Measurements from ENCODE around the gene SPP1.

SPP1 gene

DNA sequence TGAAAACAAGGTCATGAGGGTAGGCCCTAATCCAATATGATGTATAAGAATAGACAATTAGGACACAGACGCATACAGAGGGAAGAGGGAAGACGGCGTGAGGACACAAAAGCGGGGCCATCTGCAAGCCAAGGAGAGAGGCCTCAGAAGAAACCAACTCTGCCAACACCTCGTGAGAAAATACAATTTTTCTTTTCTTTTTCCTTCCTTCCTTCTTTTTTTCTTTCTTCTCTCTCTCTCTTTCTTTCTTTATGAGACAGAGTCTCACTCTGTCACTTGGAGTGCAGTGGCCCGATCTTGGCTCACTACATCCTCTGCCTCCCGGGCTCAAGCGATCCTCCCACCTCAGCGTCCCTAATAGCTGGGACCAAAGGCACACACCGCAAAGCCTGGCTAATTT, 30.4 kb downstream of the SPP1 start:
- no peak for TF ChIP-seq SUZ12 (IDR thresholded peaks at IDR 0.05; ENCODE audit: extremely low read depth, insufficient read depth, insufficient read length)
- H3K27me3 ChIP-seq (ENCODE audit: insufficient read depth, insufficient read length) = peaks cover 15% of the 10 kb centered on the region
- DNase-seq (ENCODE audit: low read depth, low spot score) = no peak
- no peak overlapping the region for H3K9ac ChIP-seq (ENCODE audit: insufficient read length, low read depth)
- H3K4me1 ChIP-seq (ENCODE audit: insufficient read depth, insufficient read length) = peaks cover 2% of the 10 kb centered on the region
- H3K36me3 ChIP-seq (ENCODE audit: insufficient read depth, insufficient read length, low read length) = no peaks in the 10 kb centered on the region
- H3K9me3 ChIP-seq (ENCODE audit: insufficient read depth, low read length) = no peaks in the 10 kb centered on the region
- no peak overlapping the region for H3K4me3 ChIP-seq (ENCODE audit: insufficient read length, low read depth)

DNA sequence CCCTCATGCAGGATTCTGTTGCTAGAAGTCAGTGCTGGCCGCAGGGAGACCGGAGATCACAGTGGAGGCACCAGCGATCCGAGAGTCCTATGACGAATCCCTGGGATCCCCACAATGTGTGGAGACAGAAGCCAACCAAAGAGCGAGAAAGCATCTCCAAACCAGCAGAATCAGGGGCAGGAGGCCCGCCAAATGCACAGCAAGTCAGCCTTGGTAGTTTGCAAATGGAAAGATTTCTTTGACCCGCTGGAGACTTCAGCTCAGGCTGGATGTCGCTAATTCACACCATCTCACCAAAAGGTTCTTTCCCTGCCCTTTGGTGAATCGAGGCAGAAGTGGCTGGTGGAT, 31.4 kb downstream of the SPP1 start:
- no peak for DNase-seq (ENCODE audit: low read depth, low spot score)
- H3K9ac ChIP-seq (ENCODE audit: insufficient read length, low read depth) = peak overlapping the region; percentile 58
- TF ChIP-seq ZNF274 (IDR thresholded peaks at IDR 0.05; ENCODE audit: low read depth, low read length) = no peak
- no peak for TF ChIP-seq SUZ12 (IDR thresholded peaks at IDR 0.05; ENCODE audit: extremely low read depth, insufficient read depth, insufficient read length)
- TF ChIP-seq YY1 (IDR thresholded peaks at IDR 0.05; ENCODE audit: insufficient read depth, insufficient read length) = no peak
- peak overlapping the region; percentile 69 for H3K4me3 ChIP-seq (ENCODE audit: insufficient read length, low read depth)
- H3K27me3 ChIP-seq (ENCODE audit: insufficient read depth, insufficient read length) = peaks cover 15% of the 10 kb centered on the region
- no peaks in the 10 kb centered on the region for H3K9me3 ChIP-seq (ENCODE audit: insufficient read depth, low read length)
- no peaks in the 10 kb centered on the region for H3K36me3 ChIP-seq (ENCODE audit: insufficient read depth, insufficient read length, low read length)
- peaks cover 2% of the 10 kb centered on the region for H3K4me1 ChIP-seq (ENCODE audit: insufficient read depth, insufficient read length)

DNA sequence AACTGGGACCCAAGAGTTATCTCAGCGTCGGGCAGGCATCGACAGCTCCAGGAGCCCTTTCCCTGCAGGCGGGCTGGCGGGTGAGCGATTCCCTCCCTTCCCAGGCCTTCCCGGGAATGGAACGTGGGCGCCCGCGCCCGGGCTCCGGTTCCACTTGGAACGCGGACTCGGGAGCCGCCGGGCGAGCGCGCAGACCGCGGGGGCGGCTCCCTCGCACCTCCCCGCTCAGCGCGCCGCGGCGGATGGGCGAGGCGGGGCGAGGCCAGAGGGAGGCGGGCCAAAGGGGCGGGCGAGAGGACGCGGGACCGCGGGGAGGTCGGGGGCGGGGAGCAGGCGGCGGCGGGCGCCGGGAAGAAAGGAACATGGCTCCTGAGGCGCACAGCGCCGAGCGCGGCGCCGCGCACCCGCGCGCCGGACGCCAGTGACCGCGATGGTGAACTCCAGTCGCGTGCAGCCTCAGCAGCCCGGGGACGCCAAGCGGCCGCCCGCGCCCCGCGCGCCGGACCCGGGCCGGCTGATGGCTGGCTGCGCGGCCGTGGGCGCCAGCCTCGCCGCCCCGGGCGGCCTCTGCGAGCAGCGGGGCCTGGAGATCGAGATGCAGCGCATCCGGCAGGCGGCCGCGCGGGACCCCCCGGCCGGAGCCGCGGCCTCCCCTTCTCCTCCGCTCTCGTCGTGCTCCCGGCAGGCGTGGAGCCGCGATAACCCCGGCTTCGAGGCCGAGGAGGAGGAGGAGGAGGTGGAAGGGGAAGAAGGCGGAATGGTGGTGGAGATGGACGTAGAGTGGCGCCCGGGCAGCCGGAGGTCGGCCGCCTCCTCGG, 32.0 kb downstream of the SPP1 start, which contains the start of gene PKD2:
TSS of gene PKD2 (plus strand) at position 332 of the 818 bp plus-strand sequence. CDS start at position 431, 99 bp downstream.
- Histone ChIP-seq H3K9ac (ENCODE audit: insufficient read length, low read depth) (peak within 1 kb of the TSS; percentile 91), H3K27me3 (ENCODE audit: insufficient read depth, insufficient read length) (peaks cover 15% of the 10 kb centered on the region), H3K36me3 (ENCODE audit: insufficient read depth, insufficient read length, low read length) (no peaks in the 10 kb centered on the region), H3K4me1 (ENCODE audit: insufficient read depth, insufficient read length) (peaks cover 2% of the 10 kb centered on the region), H3K4me3 (ENCODE audit: insufficient read length, low read depth) (peak within 1 kb of the TSS; percentile 69), H3K9me3 (ENCODE audit: insufficient read depth, low read length) (no peaks in the 10 kb centered on the region)
- TF ChIP-seq SUZ12 (IDR thresholded peaks at IDR 0.05; ENCODE audit: extremely low read depth, insufficient read depth, insufficient read length) (no peak), YY1 (IDR thresholded peaks at IDR 0.05; ENCODE audit: insufficient read depth, insufficient read length) (no peak), ZNF274 (IDR thresholded peaks at IDR 0.05; ENCODE audit: low read depth, low read length) (no peak)
- no peak for DNase-seq (ENCODE audit: low read depth, low spot score)

DNA sequence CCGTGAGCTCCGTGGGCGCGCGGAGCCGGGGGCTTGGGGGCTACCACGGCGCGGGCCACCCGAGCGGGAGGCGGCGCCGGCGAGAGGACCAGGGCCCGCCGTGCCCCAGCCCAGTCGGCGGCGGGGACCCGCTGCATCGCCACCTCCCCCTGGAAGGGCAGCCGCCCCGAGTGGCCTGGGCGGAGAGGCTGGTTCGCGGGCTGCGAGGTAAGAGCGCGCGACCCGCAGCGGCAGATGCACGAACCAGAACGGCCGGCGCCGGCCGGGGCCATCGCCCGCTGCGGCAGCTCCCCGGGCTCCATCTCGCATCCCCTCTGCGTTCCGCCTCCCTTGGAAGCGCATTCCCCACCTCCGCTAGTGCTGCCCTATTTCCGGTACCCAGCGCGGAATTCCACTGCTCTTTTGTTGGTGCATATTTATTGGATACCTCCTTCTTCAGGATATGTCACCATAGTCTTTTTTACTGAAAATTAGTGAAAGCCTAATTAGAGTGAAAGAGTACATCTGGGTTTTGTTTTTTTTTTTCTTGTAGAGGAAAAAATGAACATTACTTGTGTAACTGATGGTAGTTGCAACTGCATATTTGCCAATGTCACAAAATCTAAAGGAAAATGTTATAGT, 32.7 kb downstream of the SPP1 start:
- peak overlapping the region; percentile 91 for H3K9ac ChIP-seq (ENCODE audit: insufficient read length, low read depth)
- TF ChIP-seq YY1 (IDR thresholded peaks at IDR 0.05; ENCODE audit: insufficient read depth, insufficient read length) = no peak
- TF ChIP-seq SUZ12 (IDR thresholded peaks at IDR 0.05; ENCODE audit: extremely low read depth, insufficient read depth, insufficient read length) = no peak
- TF ChIP-seq ZNF274 (IDR thresholded peaks at IDR 0.05; ENCODE audit: low read depth, low read length) = no peak
- peaks cover 15% of the 10 kb centered on the region for H3K27me3 ChIP-seq (ENCODE audit: insufficient read depth, insufficient read length)
- no peak for DNase-seq (ENCODE audit: low read depth, low spot score)
- peak overlapping the region; percentile 69 for H3K4me3 ChIP-seq (ENCODE audit: insufficient read length, low read depth)
- H3K36me3 ChIP-seq (ENCODE audit: insufficient read depth, insufficient read length, low read length) = no peaks in the 10 kb centered on the region
- peaks cover 2% of the 10 kb centered on the region for H3K4me1 ChIP-seq (ENCODE audit: insufficient read depth, insufficient read length)
- H3K9me3 ChIP-seq (ENCODE audit: insufficient read depth, low read length) = no peaks in the 10 kb centered on the region

DNA sequence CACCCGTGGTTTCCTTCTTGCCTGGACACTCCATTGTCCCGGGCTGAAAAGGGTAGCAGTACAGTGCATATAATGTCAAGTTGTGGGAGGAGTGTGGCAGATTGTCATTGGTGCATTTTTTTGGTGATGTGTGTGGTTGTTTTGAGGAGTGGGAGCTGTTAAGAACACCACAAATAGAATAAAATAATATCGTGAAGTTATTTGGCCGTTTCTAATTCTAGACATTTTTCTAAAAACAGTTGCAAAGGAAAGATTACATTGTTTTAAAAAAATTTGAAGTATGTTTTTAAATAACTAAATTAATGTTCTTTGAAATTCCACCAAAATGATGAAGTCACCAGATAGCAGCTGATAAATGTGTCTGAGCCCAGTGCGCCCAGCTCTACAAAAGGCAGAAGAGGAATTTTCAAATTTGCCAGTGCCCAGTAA, 33.2 kb downstream of the SPP1 start:
- Histone ChIP-seq H3K9me3 (ENCODE audit: insufficient read depth, low read length) (no peaks in the 10 kb centered on the region), H3K27me3 (ENCODE audit: insufficient read depth, insufficient read length) (peaks cover 15% of the 10 kb centered on the region), H3K9ac (ENCODE audit: insufficient read length, low read depth) (peak overlapping the region; percentile 91), H3K36me3 (ENCODE audit: insufficient read depth, insufficient read length, low read length) (no peaks in the 10 kb centered on the region), H3K4me1 (ENCODE audit: insufficient read depth, insufficient read length) (peaks cover 2% of the 10 kb centered on the region), H3K4me3 (ENCODE audit: insufficient read length, low read depth) (peak overlapping the region; percentile 69)
- TF ChIP-seq SUZ12 (IDR thresholded peaks at IDR 0.05; ENCODE audit: extremely low read depth, insufficient read depth, insufficient read length) (no peak), ZNF274 (IDR thresholded peaks at IDR 0.05; ENCODE audit: low read depth, low read length) (no peak), YY1 (IDR thresholded peaks at IDR 0.05; ENCODE audit: insufficient read depth, insufficient read length) (no peak)
- DNase-seq (ENCODE audit: low read depth, low spot score) = no peak

DNA sequence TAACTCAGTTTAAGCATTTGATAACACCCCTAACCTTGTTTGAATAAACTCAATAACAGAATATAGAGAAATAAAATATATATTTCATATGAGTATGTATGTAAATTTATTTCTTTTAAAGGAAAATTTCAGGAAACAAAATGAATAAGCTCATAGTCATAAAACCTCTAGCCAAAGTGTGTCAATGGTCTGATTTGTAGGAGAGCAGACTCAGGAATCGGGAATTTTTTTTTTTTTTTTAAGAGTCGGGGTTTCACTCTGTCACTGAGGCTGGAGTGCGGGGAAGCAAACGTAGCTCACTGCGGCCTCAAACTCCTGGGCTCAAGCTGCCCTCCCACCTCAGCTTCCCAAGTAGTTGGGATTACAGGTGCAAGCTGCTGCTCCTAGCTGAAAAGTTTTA, 34.4 kb downstream of the SPP1 start:
- Histone ChIP-seq H3K36me3 (ENCODE audit: insufficient read depth, insufficient read length, low read length) (no peaks in the 10 kb centered on the region), H3K9ac (ENCODE audit: insufficient read length, low read depth) (no peak overlapping the region), H3K27me3 (ENCODE audit: insufficient read depth, insufficient read length) (peaks cover 15% of the 10 kb centered on the region), H3K4me1 (ENCODE audit: insufficient read depth, insufficient read length) (peaks cover 4% of the 10 kb centered on the region), H3K9me3 (ENCODE audit: insufficient read depth, low read length) (no peaks in the 10 kb centered on the region), H3K4me3 (ENCODE audit: insufficient read length, low read depth) (no peak overlapping the region)
- no peak for DNase-seq (ENCODE audit: low read depth, low spot score)
- no peak for TF ChIP-seq YY1 (IDR thresholded peaks at IDR 0.05; ENCODE audit: insufficient read depth, insufficient read length)
- TF ChIP-seq SUZ12 (IDR thresholded peaks at IDR 0.05; ENCODE audit: extremely low read depth, insufficient read depth, insufficient read length) = no peak
- no peak for TF ChIP-seq ZNF274 (IDR thresholded peaks at IDR 0.05; ENCODE audit: low read depth, low read length)

DNA sequence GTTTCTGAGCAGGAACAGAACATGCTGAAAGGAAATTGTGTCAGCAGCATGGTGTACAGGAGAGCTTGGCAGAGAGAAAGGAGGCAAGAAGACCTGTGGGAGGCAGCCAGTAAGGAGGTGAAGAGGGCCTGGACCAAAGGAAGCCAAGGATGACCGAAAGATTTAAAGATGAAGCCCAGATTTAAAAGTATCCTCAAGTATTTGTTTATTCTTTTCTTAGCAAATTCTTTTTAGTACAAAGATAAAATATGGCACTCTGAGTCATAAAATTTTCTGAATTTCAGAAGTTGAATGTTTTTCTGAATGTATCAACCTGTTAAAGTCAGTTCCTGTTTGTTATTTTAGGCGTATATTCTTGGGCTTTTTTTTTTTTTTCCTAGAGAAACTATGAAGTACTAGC, 35.5 kb downstream of the SPP1 start:
- Histone ChIP-seq H3K36me3 (ENCODE audit: insufficient read depth, insufficient read length, low read length) (no peaks in the 10 kb centered on the region), H3K4me1 (ENCODE audit: insufficient read depth, insufficient read length) (peaks cover 4% of the 10 kb centered on the region), H3K27me3 (ENCODE audit: insufficient read depth, insufficient read length) (peaks cover 12% of the 10 kb centered on the region), H3K4me3 (ENCODE audit: insufficient read length, low read depth) (no peak overlapping the region), H3K9ac (ENCODE audit: insufficient read length, low read depth) (no peak overlapping the region), H3K9me3 (ENCODE audit: insufficient read depth, low read length) (no peaks in the 10 kb centered on the region)
- TF ChIP-seq ZNF274 (IDR thresholded peaks at IDR 0.05; ENCODE audit: low read depth, low read length) (no peak), SUZ12 (IDR thresholded peaks at IDR 0.05; ENCODE audit: extremely low read depth, insufficient read depth, insufficient read length) (no peak), YY1 (IDR thresholded peaks at IDR 0.05; ENCODE audit: insufficient read depth, insufficient read length) (no peak)
- no peak for DNase-seq (ENCODE audit: low read depth, low spot score)
